Spleen (tissue), 11 donors: ENCODE results near the gene GRIK3. TPM values are rescaled to one million over a fixed set of nuclear protein-coding genes. Genes with fewer than 3 reads are reported as not detected.

Source experiments
- DNase-seq: peaks from one replicate; pipeline ENCODE4 v3.0.0-alpha.2; 2020
- H3K27ac ChIP-seq, 8 donors: fragments of 200-600 bp; sonication (generic) in 7 of 8; 1 replicate in 4 of 8; 2 replicates in 4 of 8; pipeline versions ENCODE4 v1.5.0 to v1.8.0; 2016 to 2021; ENCODE audit warnings: inconsistent platforms in 4 of 8, mild to moderate bottlenecking in 4 of 8, moderate library complexity in 1 of 8
- H3K27me3 ChIP-seq, 7 donors: fragments of 200-600 bp; sonication (generic) in 6 of 7; replicated peaks in 1 of 7; 1 replicate in 4 of 7; 2 replicates in 3 of 7; pipeline versions ENCODE4 v1.5.0 to v1.8.0; 2016 to 2021; ENCODE audit warnings: inconsistent platforms in 3 of 7, mild to moderate bottlenecking in 1 of 7
- H3K36me3 ChIP-seq, 6 donors: fragments of 200-600 bp; sonication (generic) in 5 of 6; 1 replicate in 4 of 6; 2 replicates in 2 of 6; pipeline versions ENCODE4 v1.5.0 to v1.8.0; 2016 to 2021; ENCODE audit warnings: inconsistent platforms in 2 of 6
- H3K4me1 ChIP-seq, 6 donors: fragments of 200-600 bp; sonication (generic) in 5 of 6; 1 replicate in 3 of 6; 2 replicates in 3 of 6; pipeline versions ENCODE4 v1.5.0 to v1.8.0; 2016 to 2021; ENCODE audit warnings: inconsistent platforms in 3 of 6
- H3K4me3 ChIP-seq, 8 donors: fragments of 200-600 bp; sonication (generic) in 7 of 8; 1 replicate in 4 of 8; 2 replicates in 4 of 8; pipeline versions ENCODE4 v1.5.0 to v1.8.0; 2016 to 2021; ENCODE audit warnings: inconsistent platforms in 4 of 8, mild to moderate bottlenecking in 4 of 8, moderate library complexity in 2 of 8
- H3K9me3 ChIP-seq, 8 donors: fragments of 200-600 bp; sonication (generic) in 7 of 8; 1 replicate in 4 of 8; 2 replicates in 4 of 8; pipeline versions ENCODE4 v1.5.0 to v1.8.0; 2016 to 2021; ENCODE audit warnings: inconsistent platforms in 4 of 8
- POLR2A ChIP-seq, 3 donors: fragments of 450-650 bp; IDR thresholded peaks; one replicate each; pipeline ENCODE4 v1.5.1; 2017; ENCODE audit warnings: antibody characterized with exemption in 3 of 3, mild to moderate bottlenecking in 1 of 3
- POLR2AphosphoS5 ChIP-seq, 3 donors: sonication (generic); formaldehyde crosslinking; IDR thresholded peaks; one replicate each; pipeline ENCODE4 v1.5.1; 2017; ENCODE audit warnings: antibody characterized with exemption in 3 of 3
- WGBS, 5 donors: extraction: QIAGEN DNeasy Blood & Tissue Kit in 3 of 5; methylation state at CpG; one replicate each; pipeline versions ENCODE4 v1.1.5 to v1.1.7; 2013 to 2018; 5-methylcytosine and 5-hydroxymethylcytosine counted together
- intact Hi-C: fragments of 100-400 bp; cut with DNase I; formaldehyde crosslinking; loops from one replicate; pipeline ENCODE4 v1.15.0; 2023; ENCODE audit warnings: low total_unique reads
- polyA plus RNA-seq, 3 donors: library from polyadenylated mRNA; stranded (reverse); fragments of 200-250 nt; gene quantifications; one replicate each; pipeline ENCODE4 v1.2.1, GENCODE V29; 2013
- total RNA-seq, 7 donors: library from RNA; depleted of rRNA in 3 of 7; stranded (reverse); fragments of >200 nt in 3 of 7; fragmentation: NEBNext Ultra II Directional in 4 of 7; extraction: Animal tissue kit (Norgen Biotek cat#: 25700) in 4 of 7; gene quantifications; one replicate each; pipeline versions ENCODE4 v1.1.0 to v1.2.1, GENCODE V29; 2016 to 2021
- TF ChIP-seq, protein P1 (sequence below), 11 experiments: fragments of 200-600 bp in 7 of 11; fragments of 450-650 bp in 4 of 11; sonication (generic) in 4 of 11; IDR thresholded peaks in 8 of 11; conservative IDR thresholded peaks in 3 of 11; 1 replicate in 7 of 11; 2 replicates in 4 of 11; pipeline versions ENCODE4 v1.4.0 to v1.8.0; 2016 to 2021; ENCODE audit warnings: antibody characterized with exemption in 11 of 11, inconsistent platforms in 4 of 11, mild to moderate bottlenecking in 1 of 11
- donor health status: healthy with polysubstance abuse.
- donor health status: DM: no; HTN: no; CAD: no; lungs with moderate emphysema.
- donor health status: DM: no; HTN: no; CAD: no.
- donor health status: Bipolar disorder and iron deficiency.
- donor health status: healthy.
- donor health status: DM: no; HTN: no; CAD: no.
- donor health status: DM: yes; HTN: yes; CAD: no.

GRIK3 gene
- total and polyA plus RNA-seq, 10 donors: 0.09 to 0.74 (median 0.19) TPM

DNA sequence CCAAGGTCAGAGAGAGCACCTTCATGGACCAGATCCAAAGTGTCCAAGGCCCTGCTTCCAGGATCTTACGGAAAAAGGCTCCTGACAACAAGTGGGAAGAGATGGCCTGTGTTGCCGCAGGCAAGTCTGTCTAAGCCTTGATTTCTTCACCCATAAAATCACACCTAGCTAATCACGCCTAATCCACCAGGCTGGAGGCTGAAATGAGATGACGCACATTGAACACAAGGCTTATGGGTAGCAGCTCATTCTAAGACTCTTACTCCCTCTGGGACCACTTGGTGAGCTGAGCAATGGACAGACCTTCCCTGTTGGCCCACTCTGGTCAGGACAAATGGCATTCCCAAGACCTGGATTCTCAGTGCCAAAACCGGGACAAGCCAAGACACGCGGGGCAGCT lies 38.2 kb downstream of the GRIK3 start:
- 87 to 96% (median 93%) methylated on average over 7 of the region's 7 CpGs for WGBS, 5 donors
- intact Hi-C loops: no loop called here
- Histone ChIP-seq H3K9me3 (no peaks in the 10 kb centered on the region), H3K4me3 (no peak overlapping the region), H3K27me3 (peaks cover 0 to 58% (median 0%) of the 10 kb centered on the region in 7 donors), H3K36me3 (no peaks in the 10 kb centered on the region), H3K4me1 (no peaks in the 10 kb centered on the region), H3K27ac (no peak overlapping the region)
- TF ChIP-seq POLR2A (IDR thresholded peaks at IDR 0.05): no peak
- no peak for DNase-seq

DNA sequence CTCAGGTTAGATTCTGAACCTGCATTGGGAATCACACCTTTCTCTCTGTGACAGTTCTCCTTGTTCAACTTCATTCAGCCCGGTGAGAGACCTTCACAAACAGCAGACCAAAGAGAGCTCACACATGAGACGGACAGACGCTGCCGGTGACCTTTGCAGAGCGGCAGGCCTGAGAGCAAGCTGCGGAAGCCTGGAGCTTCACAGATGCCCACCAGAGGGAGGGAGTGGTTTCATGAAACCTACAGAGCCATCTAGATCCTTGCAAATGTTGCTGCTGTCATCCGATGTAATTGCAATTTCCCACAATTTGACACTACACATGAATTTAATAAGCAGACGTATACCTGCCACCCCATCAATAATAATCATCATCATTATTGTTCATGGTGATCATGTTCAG lies 39.4 kb downstream of the GRIK3 start:
- intact Hi-C loops: no loop called here
- TF ChIP-seq, protein P1, sequence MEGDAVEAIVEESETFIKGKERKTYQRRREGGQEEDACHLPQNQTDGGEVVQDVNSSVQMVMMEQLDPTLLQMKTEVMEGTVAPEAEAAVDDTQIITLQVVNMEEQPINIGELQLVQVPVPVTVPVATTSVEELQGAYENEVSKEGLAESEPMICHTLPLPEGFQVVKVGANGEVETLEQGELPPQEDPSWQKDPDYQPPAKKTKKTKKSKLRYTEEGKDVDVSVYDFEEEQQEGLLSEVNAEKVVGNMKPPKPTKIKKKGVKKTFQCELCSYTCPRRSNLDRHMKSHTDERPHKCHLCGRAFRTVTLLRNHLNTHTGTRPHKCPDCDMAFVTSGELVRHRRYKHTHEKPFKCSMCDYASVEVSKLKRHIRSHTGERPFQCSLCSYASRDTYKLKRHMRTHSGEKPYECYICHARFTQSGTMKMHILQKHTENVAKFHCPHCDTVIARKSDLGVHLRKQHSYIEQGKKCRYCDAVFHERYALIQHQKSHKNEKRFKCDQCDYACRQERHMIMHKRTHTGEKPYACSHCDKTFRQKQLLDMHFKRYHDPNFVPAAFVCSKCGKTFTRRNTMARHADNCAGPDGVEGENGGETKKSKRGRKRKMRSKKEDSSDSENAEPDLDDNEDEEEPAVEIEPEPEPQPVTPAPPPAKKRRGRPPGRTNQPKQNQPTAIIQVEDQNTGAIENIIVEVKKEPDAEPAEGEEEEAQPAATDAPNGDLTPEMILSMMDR (IDR thresholded peaks at IDR 0.05 in 8 of 11, conservative IDR thresholded peaks at IDR 0.05 in 3 of 11): no peak
- TF ChIP-seq POLR2A (IDR thresholded peaks at IDR 0.05) (no peak), POLR2AphosphoS5 (IDR thresholded peaks at IDR 0.05) (no peak)
- WGBS, 5 donors: 58 to 68% (median 65%) methylated on average over 7 to 8 of the region's 8 CpGs

DNA sequence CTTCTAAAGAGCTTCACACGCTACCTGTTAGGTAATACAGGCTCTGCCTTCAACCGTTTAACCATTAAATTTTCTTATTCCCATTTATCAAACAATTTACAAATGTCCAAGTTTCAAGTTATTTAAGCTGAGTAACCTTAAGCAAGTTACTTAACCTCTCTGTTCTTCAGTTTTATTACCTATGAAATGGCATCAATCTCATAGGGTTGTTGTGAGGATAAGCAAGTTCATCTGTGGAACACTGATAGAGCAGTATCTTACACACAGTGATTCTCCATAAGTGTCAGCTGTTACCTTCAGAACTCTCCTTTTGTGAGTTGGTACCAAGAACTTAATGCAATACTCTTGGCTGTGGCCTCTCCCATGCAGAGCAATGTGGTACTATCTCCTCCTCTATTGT lies 40.0 kb downstream of the GRIK3 start:
- Histone ChIP-seq H3K36me3 (no peaks in the 10 kb centered on the region), H3K4me1 (peaks cover 0 to 3% (median under 1%) of the 10 kb centered on the region in 6 donors), H3K9me3 (no peaks in the 10 kb centered on the region), H3K4me3 (no peak overlapping the region), H3K27ac (no peak overlapping the region), H3K27me3 (peaks cover 0 to 67% (median 0%) of the 10 kb centered on the region in 7 donors)
- 71 to 95% (median 89%) methylated on average over 2 of the region's 2 CpGs for WGBS, 5 donors
- TF ChIP-seq POLR2AphosphoS5 (IDR thresholded peaks at IDR 0.05): no peak
- TF ChIP-seq, protein P1 (IDR thresholded peaks at IDR 0.05 in 8 of 11, conservative IDR thresholded peaks at IDR 0.05 in 3 of 11): no peak
- intact Hi-C loops: no loop called here
- DNase-seq: no peak

More for the DNA sequence above, 39.4 kb downstream of the GRIK3 start:
- Histone ChIP-seq H3K4me3 (no peak overlapping the region), H3K9me3 (no peaks in the 10 kb centered on the region), H3K27me3 (peaks cover 0 to 65% (median 0%) of the 10 kb centered on the region in 7 donors), H3K4me1 (no peaks in the 10 kb centered on the region), H3K36me3 (no peaks in the 10 kb centered on the region), H3K27ac (no peak overlapping the region)
- no peak for DNase-seq

DNA sequence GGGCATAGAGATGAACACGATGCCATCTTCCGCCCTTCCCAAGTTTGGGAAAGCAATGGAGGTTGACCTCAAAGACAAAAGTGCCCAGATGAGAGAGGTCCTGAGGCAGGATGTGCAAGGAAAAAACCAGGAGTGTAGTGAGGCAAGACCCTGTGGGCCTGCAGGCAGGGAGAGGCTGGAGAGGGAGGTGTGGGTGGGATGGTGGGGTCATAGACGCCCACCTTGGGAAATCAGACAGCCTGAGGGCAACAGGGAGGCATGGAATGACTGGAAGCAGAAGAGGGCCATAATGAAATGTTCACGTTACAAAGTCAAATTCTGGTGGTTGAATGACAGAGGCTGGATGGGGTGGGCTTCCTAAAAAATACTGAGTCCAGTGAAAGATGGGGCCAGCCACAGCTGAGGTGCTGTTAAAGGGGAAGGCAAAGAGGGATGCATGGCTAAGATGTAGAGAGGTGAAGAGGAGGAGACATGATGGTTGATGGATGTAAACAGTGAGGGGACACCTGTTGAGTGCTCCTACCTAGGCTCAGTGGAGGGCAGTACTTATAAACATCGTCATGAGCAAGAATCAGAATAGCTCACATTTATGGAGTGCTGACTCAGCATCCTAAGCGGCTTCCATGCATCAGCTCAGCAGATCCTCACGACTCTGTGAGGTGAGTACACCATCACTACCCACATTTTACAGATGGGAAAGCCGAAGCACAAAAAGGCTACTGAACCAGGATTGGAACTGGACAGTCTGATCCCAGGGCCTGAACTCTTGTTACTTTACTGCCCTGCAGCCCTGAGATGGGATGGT lies 42.0 kb downstream of the GRIK3 start:
- Histone ChIP-seq H3K27me3 (peaks cover 0 to 66% (median 0%) of the 10 kb centered on the region in 7 donors), H3K36me3 (no peaks in the 10 kb centered on the region), H3K4me3 (no peak overlapping the region), H3K9me3 (no peaks in the 10 kb centered on the region), H3K4me1 (peaks cover 0 to 18% (median 6%) of the 10 kb centered on the region in 6 donors), H3K27ac (no peak overlapping the region)
- intact Hi-C loops: no loop called here
- TF ChIP-seq POLR2A (IDR thresholded peaks at IDR 0.05) (no peak), POLR2AphosphoS5 (IDR thresholded peaks at IDR 0.05) (no peak)
- TF ChIP-seq, protein P1 (IDR thresholded peaks at IDR 0.05 in 8 of 11, conservative IDR thresholded peaks at IDR 0.05 in 3 of 11): no peak
- no peak for DNase-seq
- WGBS, 5 donors: 78 to 84% (median 80%) methylated on average over 8 of the region's 8 CpGs
